BE2C (cell line): Measurements from ENCODE around the gene NCOA1.

Experiments used
- DNase-seq: peaks from one replicate; pipeline ENCODE4 v3.0.0-alpha.2; 2020
- H3K27me3 ChIP-seq: fragments of 250-450 bp; sonication (Bioruptor Pico); 2 replicates; pipeline ENCODE4 v1.5.1; 2020; ENCODE audit warnings: mild to moderate bottlenecking
- H3K36me3 ChIP-seq: fragments of 250-450 bp; sonication (Bioruptor Pico); 2 replicates; pipeline ENCODE4 v1.5.1; 2020; ENCODE audit warnings: mild to moderate bottlenecking
- H3K4me1 ChIP-seq: fragments of 250-450 bp; sonication (Bioruptor Pico); 2 replicates; pipeline ENCODE4 v1.5.1; 2020
- H3K4me3 ChIP-seq: 2 replicates; pipeline ENCODE4 v1.5.1; 2011; ENCODE audit warnings: low read depth, low read length
- H3K9me3 ChIP-seq: fragments of 250-450 bp; sonication (Bioruptor Pico); 2 replicates; pipeline ENCODE4 v1.5.1; 2020
- CTCF ChIP-seq: IDR thresholded peaks from 2 replicates; pipeline ENCODE4 v1.5.1; 2012; ENCODE audit warnings: mild to moderate bottlenecking, low read depth, low read length

Gene NCOA1

GRCh38 chr2:24494410-24494809 is 3.4 kb downstream of the NCOA1 start:
- Histone ChIP-seq H3K36me3 (no peaks in the 10 kb centered on the region), H3K9me3 (no peaks in the 10 kb centered on the region), H3K27me3 (no peaks in the 10 kb centered on the region), H3K4me1 (peaks cover 5% of the 10 kb centered on the region), H3K4me3 (no peak overlapping the region)
- TF ChIP-seq CTCF, result no peak
- no peak for DNase-seq

GRCh38 chr2:24495451-24495850 is 4.4 kb downstream of the NCOA1 start:
- no peak for TF ChIP-seq CTCF
- DNase-seq, result no peak
- H3K4me1 ChIP-seq, result peaks cover 5% of the 10 kb centered on the region
- no peaks in the 10 kb centered on the region for H3K36me3 ChIP-seq
- H3K9me3 ChIP-seq, result no peaks in the 10 kb centered on the region
- H3K4me3 ChIP-seq, result no peak overlapping the region
- no peaks in the 10 kb centered on the region for H3K27me3 ChIP-seq

- no peak for DNase-seq
- no peak overlapping the region for H3K4me3 ChIP-seq
- H3K9me3 ChIP-seq, result no peaks in the 10 kb centered on the region
- H3K27me3 ChIP-seq, result no peaks in the 10 kb centered on the region
- H3K36me3 ChIP-seq, result no peaks in the 10 kb centered on the region
- TF ChIP-seq CTCF, result no peak
- H3K4me1 ChIP-seq, result peaks cover 5% of the 10 kb centered on the region
These were observed 5.9 kb downstream of the NCOA1 start for GRCh38 chr2:24496959-24497358.

- Histone ChIP-seq H3K27me3 (no peaks in the 10 kb centered on the region), H3K4me3 (no peak overlapping the region), H3K4me1 (no peaks in the 10 kb centered on the region), H3K36me3 (no peaks in the 10 kb centered on the region), H3K9me3 (no peaks in the 10 kb centered on the region)
- no peak for TF ChIP-seq CTCF
- DNase-seq, result no peak
These were observed 6.6 kb downstream of the NCOA1 start for GRCh38 chr2:24497685-24498084.

GRCh38 chr2:24498121-24498520 is 7.1 kb downstream of the NCOA1 start:
- Histone ChIP-seq H3K9me3 (no peaks in the 10 kb centered on the region), H3K27me3 (no peaks in the 10 kb centered on the region), H3K4me1 (no peaks in the 10 kb centered on the region), H3K4me3 (no peak overlapping the region), H3K36me3 (no peaks in the 10 kb centered on the region)
- no peak for DNase-seq
- TF ChIP-seq CTCF, result no peak

GRCh38 chr2:24501813-24502212 is 10.8 kb downstream of the NCOA1 start:
- Histone ChIP-seq H3K4me3 (no peak overlapping the region), H3K4me1 (no peaks in the 10 kb centered on the region), H3K36me3 (no peaks in the 10 kb centered on the region), H3K27me3 (no peaks in the 10 kb centered on the region), H3K9me3 (no peaks in the 10 kb centered on the region)
- no peak for DNase-seq
- no peak for TF ChIP-seq CTCF
